ENCODE measurements around the gene SHANK3.

Gene SHANK3

DNA sequence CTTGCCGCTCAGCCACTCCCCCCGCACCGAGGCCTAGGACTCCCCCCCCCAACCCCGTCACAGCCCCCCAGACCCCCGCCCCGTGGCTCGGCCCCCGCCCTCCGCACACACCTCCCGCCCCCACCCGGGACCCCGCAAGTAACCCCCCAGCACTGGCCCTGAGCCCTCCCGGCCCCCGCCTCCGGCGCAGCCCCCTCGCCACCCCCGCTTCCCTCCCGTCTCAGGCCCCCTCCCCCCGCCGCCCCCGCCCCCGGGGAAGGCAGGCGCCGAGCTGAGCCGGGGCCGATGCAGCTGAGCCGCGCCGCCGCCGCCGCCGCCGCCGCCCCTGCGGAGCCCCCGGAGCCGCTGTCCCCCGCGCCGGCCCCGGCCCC is 1.5 kb downstream of the SHANK3 start:
- DNase-seq (ENCODE audit: low read depth), result no peak
- no peak overlapping the region for H3K4me3 ChIP-seq (ENCODE audit: low read depth, low read length)
- TF ChIP-seq POLR2A (IDR thresholded peaks at IDR 0.05; ENCODE audit: extremely low read depth, insufficient read length) (no peak), MYC (IDR thresholded peaks at IDR 0.05; ENCODE audit: low read depth, low read length) (no peak)
- TF ChIP-seq, protein P1, sequence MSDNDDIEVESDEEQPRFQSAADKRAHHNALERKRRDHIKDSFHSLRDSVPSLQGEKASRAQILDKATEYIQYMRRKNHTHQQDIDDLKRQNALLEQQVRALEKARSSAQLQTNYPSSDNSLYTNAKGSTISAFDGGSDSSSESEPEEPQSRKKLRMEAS (IDR thresholded peaks at IDR 0.05; ENCODE audit: low read depth, low read length), result no peak
- TF ChIP-seq, protein P2, sequence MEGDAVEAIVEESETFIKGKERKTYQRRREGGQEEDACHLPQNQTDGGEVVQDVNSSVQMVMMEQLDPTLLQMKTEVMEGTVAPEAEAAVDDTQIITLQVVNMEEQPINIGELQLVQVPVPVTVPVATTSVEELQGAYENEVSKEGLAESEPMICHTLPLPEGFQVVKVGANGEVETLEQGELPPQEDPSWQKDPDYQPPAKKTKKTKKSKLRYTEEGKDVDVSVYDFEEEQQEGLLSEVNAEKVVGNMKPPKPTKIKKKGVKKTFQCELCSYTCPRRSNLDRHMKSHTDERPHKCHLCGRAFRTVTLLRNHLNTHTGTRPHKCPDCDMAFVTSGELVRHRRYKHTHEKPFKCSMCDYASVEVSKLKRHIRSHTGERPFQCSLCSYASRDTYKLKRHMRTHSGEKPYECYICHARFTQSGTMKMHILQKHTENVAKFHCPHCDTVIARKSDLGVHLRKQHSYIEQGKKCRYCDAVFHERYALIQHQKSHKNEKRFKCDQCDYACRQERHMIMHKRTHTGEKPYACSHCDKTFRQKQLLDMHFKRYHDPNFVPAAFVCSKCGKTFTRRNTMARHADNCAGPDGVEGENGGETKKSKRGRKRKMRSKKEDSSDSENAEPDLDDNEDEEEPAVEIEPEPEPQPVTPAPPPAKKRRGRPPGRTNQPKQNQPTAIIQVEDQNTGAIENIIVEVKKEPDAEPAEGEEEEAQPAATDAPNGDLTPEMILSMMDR (IDR thresholded peaks at IDR 0.05; ENCODE audit: low read depth, low read length), result no peak

DNA sequence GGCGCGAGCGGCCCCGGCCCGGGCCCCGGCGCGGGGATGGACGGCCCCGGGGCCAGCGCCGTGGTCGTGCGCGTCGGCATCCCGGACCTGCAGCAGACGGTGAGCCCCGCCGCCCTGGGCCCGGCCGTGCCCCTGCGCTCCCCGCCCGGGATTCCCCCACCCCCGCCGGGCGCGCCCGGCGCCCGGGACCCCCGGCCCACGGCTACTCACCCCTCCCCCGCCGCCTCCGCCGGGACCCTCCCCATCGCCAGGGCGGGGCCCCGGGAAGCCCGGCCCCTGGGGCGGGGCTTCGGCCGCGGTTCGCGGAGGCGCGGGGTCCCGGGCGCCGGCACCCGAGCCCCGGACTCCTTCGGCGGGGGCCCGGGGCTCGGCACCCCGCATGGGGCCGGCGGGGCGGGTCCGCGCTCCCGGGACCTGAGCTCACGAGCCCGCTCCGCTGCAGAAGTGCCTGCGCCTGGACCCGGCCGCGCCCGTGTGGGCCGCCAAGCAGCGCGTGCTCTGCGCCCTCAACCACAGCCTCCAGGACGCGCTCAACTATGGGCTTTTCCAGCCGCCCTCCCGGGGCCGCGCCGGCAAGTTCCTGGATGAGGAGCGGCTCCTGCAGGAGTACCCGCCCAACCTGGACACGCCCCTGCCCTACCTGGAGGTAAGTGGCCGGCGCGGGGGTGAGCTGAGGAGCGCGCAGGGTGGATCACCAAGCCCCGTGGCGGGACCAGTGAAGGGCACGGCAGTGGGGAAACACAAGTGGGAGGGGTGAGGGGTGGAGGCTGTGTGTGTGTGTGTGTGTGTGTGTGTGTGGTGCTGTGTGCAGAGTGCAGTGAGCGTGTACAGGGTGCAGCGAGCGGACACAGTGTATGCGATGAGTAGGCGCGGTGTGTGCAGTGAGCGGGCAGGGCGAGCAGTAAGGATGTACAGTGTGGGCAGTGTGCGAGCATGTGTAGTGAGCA is 2.3 kb downstream of the SHANK3 start:
- TF ChIP-seq MYC (IDR thresholded peaks at IDR 0.05; ENCODE audit: low read depth, low read length) (no peak), POLR2A (IDR thresholded peaks at IDR 0.05; ENCODE audit: extremely low read depth, insufficient read length) (no peak)
- TF ChIP-seq, protein P1 (IDR thresholded peaks at IDR 0.05; ENCODE audit: low read depth, low read length), result no peak
- TF ChIP-seq, protein P2 (IDR thresholded peaks at IDR 0.05; ENCODE audit: low read depth, low read length), result no peak
- no peak for DNase-seq (ENCODE audit: low read depth)
- H3K4me3 ChIP-seq (ENCODE audit: low read depth, low read length), result no peak overlapping the region

DNA sequence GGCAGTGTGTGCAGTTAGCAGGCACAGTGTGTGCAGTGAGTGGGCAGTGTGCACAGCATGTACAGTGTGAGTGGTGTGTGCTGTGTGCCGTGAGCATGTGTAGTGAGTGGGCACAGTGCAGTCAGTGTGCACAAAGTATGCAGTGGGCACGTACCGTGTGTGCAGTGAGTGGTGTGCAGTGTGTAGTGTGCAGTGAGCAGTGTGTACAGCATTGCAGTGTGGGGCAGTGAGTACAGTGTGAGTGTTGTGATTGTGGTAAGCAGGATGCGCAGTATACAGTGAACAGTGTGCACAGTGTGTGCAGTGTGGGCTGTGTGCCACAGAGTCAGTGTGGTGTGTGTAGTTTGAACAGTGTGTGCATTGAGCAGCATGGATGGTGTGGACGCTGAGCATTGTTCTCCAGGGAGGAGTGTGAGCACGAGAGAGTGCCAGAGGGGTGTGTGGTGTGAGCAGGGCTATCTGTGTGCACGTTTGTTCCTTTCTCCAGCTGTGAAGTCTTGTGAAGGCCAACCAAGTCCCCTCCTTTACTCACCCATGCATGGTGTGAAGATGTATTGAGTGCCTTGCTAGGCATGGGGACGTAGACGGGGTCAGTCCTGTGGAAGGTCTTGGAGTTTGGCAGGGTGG is 3.0 kb downstream of the SHANK3 start:
- TF ChIP-seq POLR2A (IDR thresholded peaks at IDR 0.05; ENCODE audit: extremely low read depth, insufficient read length), result no peak
- TF ChIP-seq, protein P1 (IDR thresholded peaks at IDR 0.05; ENCODE audit: low read depth, low read length), result no peak
- TF ChIP-seq, protein P2 (IDR thresholded peaks at IDR 0.05; ENCODE audit: low read depth, low read length), result no peak
- no peak for TF ChIP-seq MYC (IDR thresholded peaks at IDR 0.05; ENCODE audit: low read depth, low read length)
- no peak overlapping the region for H3K4me3 ChIP-seq (ENCODE audit: low read depth, low read length)
- DNase-seq (ENCODE audit: low read depth), result no peak

DNA sequence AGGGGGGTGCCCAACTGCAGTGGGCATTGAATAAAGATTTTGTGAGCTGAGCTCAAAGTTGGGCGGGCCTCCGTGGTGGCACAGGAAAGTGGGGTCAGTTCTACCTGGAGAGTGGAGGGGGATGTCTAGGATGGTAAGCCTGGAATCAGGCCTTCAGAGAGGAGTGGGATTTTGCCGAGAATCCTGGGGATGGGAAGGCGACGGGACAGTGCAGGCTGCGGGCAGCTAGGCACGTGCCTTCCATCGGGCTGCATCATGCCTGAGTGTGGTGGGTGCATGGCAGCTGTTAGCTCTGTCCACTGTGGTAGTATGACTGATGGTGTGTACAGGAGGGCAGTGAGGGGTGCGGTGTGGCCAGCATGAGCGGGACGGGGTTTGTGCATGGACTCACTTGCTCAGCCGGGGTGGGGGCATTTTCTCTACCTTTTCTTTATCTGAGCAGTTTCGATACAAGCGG is 3.6 kb downstream of the SHANK3 start:
- DNase-seq (ENCODE audit: low read depth), result no peak
- H3K4me3 ChIP-seq (ENCODE audit: low read depth, low read length), result no peak overlapping the region
- TF ChIP-seq, protein P2 (IDR thresholded peaks at IDR 0.05; ENCODE audit: low read depth, low read length), result no peak
- TF ChIP-seq MYC (IDR thresholded peaks at IDR 0.05; ENCODE audit: low read depth, low read length), result no peak
- TF ChIP-seq POLR2A (IDR thresholded peaks at IDR 0.05; ENCODE audit: extremely low read depth, insufficient read length), result no peak
- TF ChIP-seq, protein P1 (IDR thresholded peaks at IDR 0.05; ENCODE audit: low read depth, low read length), result no peak

DNA sequence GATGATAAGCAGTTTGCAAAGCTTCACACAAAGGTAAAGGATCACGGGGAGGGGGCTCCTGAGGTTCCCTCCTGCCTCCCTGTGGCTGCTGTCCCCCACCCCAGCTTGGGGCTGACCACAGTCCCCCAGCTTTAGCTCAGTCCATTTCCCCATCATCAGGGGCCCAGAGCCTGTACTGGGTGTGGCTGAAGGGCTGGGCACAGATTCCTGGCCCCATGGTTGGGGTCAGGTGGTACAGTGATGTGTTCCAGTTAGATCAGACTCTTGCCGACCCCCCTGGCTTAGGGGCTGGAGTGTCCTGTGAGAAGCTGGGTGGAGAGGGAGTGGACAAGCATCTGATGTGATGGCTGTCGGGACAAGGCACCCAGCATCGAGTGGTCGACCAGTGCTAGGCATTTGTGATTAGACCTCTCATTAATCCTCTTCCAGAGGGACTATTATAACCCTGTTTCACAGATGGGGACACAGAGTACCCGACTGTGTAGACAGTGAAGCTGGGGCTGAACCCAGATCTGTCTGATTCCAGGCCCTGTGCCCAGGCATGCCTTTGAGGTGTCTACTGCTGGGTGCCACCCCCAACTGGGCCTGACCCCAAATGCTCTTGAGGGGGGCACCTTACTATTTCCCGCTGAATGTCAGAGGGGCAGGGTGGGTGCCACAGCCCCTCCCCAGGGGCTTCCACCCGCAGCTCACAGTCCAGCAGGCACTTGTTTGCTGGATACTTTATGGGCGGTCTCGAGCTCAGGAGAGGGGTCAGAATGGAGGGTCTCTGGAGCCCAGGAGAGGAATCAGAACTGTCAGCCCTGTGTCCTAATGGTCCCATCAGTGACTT is 4.3 kb downstream of the SHANK3 start:
- TF ChIP-seq POLR2A (IDR thresholded peaks at IDR 0.05; ENCODE audit: extremely low read depth, insufficient read length) (no peak), MYC (IDR thresholded peaks at IDR 0.05; ENCODE audit: low read depth, low read length) (no peak)
- TF ChIP-seq, protein P2 (IDR thresholded peaks at IDR 0.05; ENCODE audit: low read depth, low read length), result no peak
- TF ChIP-seq, protein P1 (IDR thresholded peaks at IDR 0.05; ENCODE audit: low read depth, low read length), result no peak
- DNase-seq (ENCODE audit: low read depth), result no peak
- no peak overlapping the region for H3K4me3 ChIP-seq (ENCODE audit: low read depth, low read length)

Measured in NB4 (cell line).